AG09309 (cell line): ENCODE results near the gene DENND4C.
A peak's percentile ranks its signal among the peaks of the same experiment; 100 is the strongest.

ENCODE experiments used
- DNase-seq: peaks from one replicate; pipeline ENCODE4 v3.0.0-alpha.2; 2010; ENCODE audit warnings: low read depth
- H3K4me3 ChIP-seq: 2 replicates; pipeline ENCODE4 v1.5.1; 2011; ENCODE audit warnings: mild to moderate bottlenecking, low read depth, low read length, moderate library complexity; ENCODE audit not compliant: control insufficient read depth
- CTCF ChIP-seq: IDR thresholded peaks from 2 replicates; pipeline ENCODE4 v1.5.1; 2011; ENCODE audit warnings: mild to moderate bottlenecking, low read depth, low read length, inconsistent platforms; ENCODE audit not compliant: insufficient read depth, control insufficient read depth; ENCODE audit errors: missing control alignments

The DENND4C gene

GRCh38 chr9:19221326-19221725 is 9.2 kb upstream of the DENND4C start:
- no peak for DNase-seq
- TF ChIP-seq CTCF = no peak
- no peak overlapping the region for H3K4me3 ChIP-seq

- TF ChIP-seq CTCF = no peak
- H3K4me3 ChIP-seq = no peak overlapping the region
- DNase-seq = no peak
Observed at GRCh38 chr9:19223724-19224123, 6.8 kb upstream of the DENND4C start.

- TF ChIP-seq CTCF = no peak
- no peak for DNase-seq
- H3K4me3 ChIP-seq = no peak overlapping the region
Observed at GRCh38 chr9:19224563-19224962, 5.9 kb upstream of the DENND4C start.

- no peak for DNase-seq
- H3K4me3 ChIP-seq = peak overlapping the region; percentile 73
- TF ChIP-seq CTCF = no peak
Observed at GRCh38 chr9:19229595-19230354, 718 bp upstream of the DENND4C start.

- peak overlapping the region; percentile 73 for H3K4me3 ChIP-seq
- no peak for TF ChIP-seq CTCF
- DNase-seq = no peak
Observed at GRCh38 chr9:19231126-19231903, 822 bp downstream of the DENND4C start.

GRCh38 chr9:19231904-19232822 is 1.7 kb downstream of the DENND4C start:
- no peak for TF ChIP-seq CTCF
- DNase-seq = no peak
- H3K4me3 ChIP-seq = peak overlapping the region; percentile 73
